GM19395 (cell line): ENCODE results near the gene PEAK1.

Source experiments
- ATAC-seq: cut with Tn5 transposase; IDR thresholded peaks from one replicate; pipeline ENCODE4 v1.9.1; 2021; ENCODE audit warnings: mild to moderate bottlenecking, moderate library complexity; ENCODE audit not compliant: unreplicated experiment

Gene PEAK1

DNA sequence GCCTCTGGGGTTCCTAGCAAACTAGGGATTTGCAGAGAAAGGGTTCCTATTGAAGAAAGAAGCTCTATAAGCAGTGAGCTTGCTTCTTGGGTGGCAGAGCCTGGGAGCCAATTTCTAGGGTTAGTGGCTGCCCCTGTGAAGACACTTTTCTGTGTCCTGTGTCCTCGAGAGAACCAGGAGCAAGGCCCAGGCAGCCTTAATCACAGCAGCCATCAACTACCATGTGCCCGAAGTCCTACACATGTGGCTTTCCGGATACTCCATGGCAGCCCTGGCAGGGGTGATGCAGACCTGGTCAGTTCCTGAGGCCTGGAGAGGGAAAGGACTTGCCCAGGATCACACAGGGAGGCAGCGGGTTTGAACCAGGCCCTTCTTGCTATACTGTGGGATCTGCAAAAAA is 321.3 kb downstream of the PEAK1 start:
- no peak for ATAC-seq

GRCh38 chr15:77097921-77098320 is 322.0 kb downstream of the PEAK1 start:
- no peak for ATAC-seq

DNA sequence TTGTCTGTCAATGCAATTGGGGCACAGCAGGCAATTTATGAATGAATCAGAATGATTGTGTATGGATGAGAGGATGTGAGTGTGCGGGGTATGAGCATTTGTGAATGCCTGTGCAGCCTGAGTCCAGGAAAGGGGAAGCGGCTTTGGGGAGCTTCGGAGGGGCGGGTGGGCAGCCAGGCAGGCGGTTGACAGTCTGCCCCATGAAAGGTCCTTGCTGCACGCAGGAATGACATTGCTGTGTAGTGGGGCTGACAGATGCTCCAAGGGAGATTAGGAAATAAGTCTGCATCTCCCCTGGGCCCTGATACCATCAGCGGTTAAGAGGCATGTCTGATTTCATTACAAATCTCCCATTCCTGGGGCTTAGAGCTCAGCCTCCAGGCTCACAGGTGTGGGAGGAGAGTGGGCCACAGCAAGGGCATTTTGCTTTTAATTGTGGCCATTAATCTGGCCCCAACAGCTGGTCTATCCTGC is 322.6 kb downstream of the PEAK1 start:
- no peak for ATAC-seq

DNA sequence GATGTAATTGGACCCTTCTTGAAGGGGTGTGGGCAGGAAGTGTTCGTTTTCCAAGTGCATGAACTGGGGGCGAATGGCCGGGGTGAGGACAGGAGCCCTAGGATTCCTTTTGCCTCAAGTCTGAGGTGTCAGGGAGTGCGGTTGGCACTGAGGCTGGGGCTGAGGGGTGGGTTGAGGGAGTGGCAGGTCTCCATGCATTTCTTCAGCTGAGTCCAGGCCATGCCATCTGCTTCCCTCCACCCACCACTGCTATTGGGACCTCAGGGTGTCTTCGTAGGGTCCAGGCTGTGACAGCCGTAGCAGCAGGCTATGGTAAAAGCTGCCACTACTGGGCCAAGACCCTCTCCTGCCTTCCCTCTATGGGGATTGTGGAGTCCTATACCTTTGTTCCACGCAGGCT is 323.4 kb downstream of the PEAK1 start:
- no peak for ATAC-seq

GRCh38 chr15:77096138-77096537 is 323.8 kb downstream of the PEAK1 start:
- ATAC-seq, result no peak

- ATAC-seq, result no peak
These were observed 325.4 kb downstream of the PEAK1 start for GRCh38 chr15:77094397-77095030.

GRCh38 chr15:77093436-77093835 is 326.5 kb downstream of the PEAK1 start:
- no peak for ATAC-seq

GRCh38 chr15:77091097-77091496 is 328.8 kb downstream of the PEAK1 start:
- ATAC-seq, result no peak

GRCh38 chr15:77087213-77087612 is 332.7 kb downstream of the PEAK1 start:
- ATAC-seq, result no peak

DNA sequence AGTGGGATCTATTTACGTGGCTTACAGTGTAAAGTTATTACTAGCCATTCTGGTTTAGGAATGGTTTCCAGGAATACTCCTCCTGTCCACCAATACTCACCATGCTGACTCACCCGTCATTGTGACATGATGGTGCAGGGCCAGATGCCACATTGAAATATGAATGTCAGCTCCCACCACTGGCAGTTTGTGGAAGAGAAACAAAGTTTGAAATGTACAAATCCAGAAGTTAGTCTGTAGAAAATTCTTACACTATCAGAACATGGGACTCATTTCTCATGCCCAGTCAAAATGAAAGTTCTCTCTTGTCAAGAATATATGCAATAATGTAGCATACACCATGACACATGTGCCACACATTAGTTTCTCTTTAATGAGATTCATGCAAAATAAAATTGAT is 334.6 kb downstream of the PEAK1 start:
- no peak for ATAC-seq

DNA sequence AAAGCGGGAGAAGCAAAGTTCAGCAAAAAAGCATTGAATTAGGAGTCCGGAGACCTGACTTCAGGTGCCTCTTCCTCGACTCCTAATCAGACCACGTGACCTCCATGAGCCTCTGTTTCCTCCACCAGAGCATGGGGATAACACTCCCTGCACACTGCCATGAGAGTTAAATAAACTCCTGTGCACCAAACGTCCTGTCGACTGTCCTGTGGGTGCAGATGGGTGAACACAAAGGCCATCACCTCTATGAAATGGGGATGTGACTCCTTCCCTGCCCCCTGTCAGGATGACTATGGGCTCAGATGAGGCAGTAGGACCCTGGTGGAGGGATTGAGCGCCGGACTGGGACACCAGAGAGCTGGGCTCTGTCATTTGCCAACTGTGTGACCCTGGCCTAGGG is 335.5 kb downstream of the PEAK1 start:
- no peak for ATAC-seq

GRCh38 chr15:77083381-77084160 is 336.3 kb downstream of the PEAK1 start:
- peak; percentile 62 for ATAC-seq

GRCh38 chr15:77081971-77082370 is 337.9 kb downstream of the PEAK1 start:
- no peak for ATAC-seq

- ATAC-seq, result no peak
These were observed 343.5 kb downstream of the PEAK1 start for GRCh38 chr15:77076323-77076915.

DNA sequence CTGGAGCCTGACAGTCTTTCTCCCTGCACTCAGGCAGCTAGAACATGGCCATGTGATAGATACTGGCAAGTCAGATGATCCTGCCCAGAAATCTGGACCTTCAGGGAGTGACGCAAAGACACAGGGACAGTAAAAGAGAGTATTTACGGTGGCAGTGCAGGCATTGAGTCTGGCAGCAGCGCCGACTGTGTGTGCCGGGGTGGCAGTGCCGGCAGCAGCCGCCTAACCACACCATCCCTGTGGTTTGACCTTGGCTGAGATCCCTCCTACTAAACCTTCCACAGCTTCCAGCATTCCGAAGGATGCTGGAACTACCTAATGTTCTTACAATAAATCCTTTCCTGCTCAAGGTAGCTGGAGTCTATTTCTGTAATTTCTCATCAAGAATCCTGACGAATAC is 344.4 kb downstream of the PEAK1 start:
- no peak for ATAC-seq

DNA sequence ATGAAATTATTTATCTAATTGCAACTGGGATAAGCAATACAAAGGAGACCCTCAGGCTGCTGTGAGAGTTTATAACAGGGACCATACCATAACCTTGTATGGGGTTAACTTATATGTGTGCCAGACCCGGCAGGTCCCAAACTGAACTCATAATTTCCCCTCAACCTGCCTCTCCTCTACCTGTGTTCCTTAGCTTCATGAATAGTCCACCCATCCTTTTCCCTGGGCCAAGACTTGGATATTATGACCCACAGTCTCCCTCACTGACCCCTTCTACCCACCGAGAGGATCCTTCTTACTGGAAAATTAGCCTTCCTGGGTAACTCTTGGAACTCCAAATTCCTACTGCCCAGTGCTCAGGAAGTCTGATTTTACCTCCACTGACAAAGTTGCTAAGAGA is 345.6 kb downstream of the PEAK1 start:
- ATAC-seq, result no peak

DNA sequence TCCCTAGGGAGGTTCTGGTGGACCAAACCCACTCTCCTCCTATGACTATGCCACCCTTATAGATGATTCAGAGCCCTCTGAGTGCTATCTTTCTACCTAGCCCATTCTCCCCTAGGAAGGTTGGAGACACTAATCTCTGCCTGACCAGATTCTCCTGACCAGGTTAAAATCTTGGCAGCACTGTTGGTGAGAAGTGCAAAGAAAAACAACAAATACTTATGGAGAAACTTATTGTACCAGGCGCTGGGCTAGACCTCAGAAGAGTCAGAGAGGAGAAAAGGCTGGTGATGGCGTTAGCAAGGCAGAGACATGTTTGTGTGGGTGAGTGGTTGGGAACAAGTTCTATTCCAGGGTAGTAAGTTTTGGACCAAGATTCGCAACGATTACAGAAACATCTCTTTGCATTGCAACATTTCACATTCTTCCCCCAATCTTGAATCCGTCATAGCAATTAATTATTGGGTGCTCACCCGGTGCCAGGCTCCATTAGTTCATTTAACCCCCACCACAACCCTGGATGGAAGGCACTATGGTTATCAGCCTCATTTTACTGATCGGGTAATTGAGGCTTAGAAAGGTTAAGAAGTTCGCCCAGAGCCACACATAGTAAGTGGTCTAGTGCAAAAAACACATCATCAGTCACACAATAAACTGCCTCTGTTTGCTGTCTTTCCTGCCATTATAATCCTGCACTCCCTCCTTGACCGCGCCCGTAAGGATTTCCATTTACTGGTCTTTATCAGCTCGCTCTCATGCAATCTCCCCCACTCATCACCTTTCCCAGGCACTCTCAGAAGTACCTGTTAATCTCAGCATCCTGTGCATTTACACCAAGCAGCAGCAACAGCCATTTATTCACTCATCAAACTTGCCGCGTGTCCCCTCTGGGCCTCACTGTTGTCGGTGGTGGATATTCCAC is 348.3 kb downstream of the PEAK1 start:
- peak; percentile 25 for ATAC-seq

DNA sequence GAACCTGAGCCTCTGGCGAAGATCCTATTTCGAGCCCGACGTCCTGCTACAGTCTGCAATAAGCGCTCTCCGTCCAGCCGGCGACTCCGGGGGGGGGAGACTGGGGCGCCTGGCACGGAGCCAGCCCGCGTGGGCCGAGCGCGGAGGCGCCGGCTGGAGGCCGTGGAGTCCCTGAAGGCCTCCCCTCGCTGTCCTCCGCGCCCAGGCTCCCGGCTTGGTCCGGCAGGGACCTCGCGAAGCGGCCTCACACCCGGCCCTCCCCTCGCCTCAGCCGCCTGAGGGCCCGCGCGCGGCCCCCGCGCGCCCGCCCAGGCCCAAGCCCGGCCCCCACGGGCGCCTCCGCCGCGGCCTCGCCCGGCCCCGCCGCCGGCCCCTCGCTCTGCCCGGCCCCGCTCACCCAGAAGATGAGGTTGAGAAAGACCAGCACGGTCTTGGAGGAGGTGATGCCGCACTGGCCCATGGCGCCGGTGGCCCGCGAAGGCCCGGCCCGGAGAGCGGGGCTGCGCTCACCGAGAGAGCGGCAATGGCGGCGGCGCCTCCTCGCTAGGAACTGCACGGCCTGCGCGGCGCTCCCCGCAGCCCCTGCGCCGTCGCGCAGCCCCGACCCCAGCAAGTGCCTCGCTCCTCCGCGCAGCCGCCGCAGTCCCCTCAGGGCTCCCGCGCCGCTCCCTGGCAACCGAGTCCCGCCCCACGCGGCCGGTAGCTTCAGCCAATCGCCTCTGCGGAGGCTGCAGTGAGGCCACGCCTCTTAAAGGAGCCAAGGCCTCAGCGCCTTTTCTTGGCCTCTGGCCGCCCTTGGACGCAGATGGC is 349.2 kb downstream of the PEAK1 start, which contains the start of gene TSPAN3:
TSPAN3 (minus strand) TSS at position 615 of the 810 bp plus-strand sequence; CDS start at position 460, 155 bp downstream.
- ATAC-seq, result peak; percentile 93

DNA sequence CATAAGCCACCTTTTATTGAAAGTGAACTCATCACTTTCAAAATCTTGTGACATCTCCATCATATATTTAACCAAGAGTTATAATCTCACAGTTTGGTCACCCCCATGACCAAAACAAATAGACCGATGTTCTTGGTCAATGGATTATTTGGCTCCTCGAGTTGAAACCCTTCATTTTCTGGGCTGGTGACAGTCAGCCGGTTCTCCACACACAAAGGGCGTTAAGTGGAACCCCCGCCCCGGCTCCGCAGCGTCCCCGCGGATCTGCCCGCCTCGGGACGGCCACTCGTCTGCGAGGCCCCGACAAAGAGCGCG is 349.8 kb downstream of the PEAK1 start:
- no peak for ATAC-seq

GRCh38 chr15:77069521-77070121 is 350.3 kb downstream of the PEAK1 start:
- ATAC-seq, result no peak
